CD4-positive, alpha-beta T cell treated with Interleukin-12 subunit alpha and Interleukin-12 subunit beta, for 1 hour (primary cell): ENCODE data around the gene CDC14A.
"Not testable (repeated sequence)": the region's sequence is repeated elsewhere in the genome, so short reads cannot be mapped to it uniquely, and the experiment has no call there.

ENCODE experiments used
- DNase-seq: peaks from one replicate; pipeline ENCODE4 v3.0.0-alpha.2; 2020

CDC14A gene

DNA sequence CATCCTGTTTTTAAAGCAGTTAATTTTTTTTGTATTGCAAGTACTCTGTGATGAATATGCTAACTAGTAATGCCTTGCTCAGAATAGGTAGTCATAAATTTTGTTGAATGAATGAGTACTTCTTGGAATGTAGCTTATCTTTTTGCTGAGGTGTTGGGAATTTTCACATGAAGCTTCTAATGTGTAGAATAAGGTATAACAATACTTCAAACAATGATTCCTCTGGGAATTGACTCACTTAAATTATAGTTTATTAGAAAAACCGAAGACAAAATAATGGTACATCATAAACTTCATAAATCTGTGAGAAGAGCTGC is 13.9 kb downstream of the CDC14A start:
- DNase-seq: no peak

- DNase-seq: not testable (repeated sequence)
These were observed 17.0 kb downstream of the CDC14A start for GRCh38 chr1:100369339-100369738.

- DNase-seq: not testable (repeated sequence)
These were observed 21.6 kb downstream of the CDC14A start for GRCh38 chr1:100373953-100374352.

DNA sequence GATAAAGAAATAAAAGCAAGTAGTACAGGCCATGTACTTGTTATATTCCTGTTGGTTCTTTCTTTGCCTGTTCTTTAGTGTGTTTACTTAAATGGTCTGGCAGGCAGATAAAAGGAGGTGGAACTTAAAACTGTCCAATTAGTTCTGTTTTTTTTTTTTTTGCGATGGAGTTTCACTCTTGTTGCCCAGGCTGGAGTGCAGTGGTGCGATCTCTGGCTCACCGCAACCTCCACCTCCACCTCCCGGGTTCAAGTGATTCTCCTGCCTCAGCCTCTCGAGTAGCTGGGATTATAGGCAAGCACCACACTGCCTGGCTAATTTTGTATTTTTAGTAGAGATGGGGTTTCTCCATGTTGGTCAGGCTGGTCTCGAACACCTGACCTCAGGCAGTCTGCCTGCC is 24.6 kb downstream of the CDC14A start:
- DNase-seq: not testable (repeated sequence)

- no peak for DNase-seq
These were observed 25.5 kb downstream of the CDC14A start for GRCh38 chr1:100377590-100378361.

GRCh38 chr1:100378956-100379355 is 26.6 kb downstream of the CDC14A start:
- DNase-seq: no peak

DNA sequence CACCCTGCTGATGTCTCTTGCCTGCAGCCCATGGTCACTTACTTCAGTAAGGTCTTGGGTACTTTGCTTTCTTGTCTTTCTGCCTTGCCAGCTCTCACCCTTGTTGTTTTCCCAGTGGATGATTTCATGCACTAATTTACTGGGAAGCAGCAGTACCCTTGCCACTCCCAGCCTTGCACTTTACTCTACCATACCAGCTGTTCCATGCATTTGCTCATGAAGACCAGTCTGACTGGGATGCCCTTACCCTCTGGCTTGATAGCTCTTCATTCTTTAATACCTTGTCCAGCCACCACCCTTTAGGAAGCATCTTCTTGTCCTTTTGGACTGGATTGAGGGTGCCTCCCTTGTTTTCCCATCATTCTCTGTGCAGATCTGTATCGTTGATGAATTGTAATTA is 28.3 kb downstream of the CDC14A start:
- no peak for DNase-seq

- DNase-seq: no peak
These were observed 30.4 kb downstream of the CDC14A start for GRCh38 chr1:100382657-100383056.

GRCh38 chr1:100383743-100384405 is 31.6 kb downstream of the CDC14A start:
- no peak for DNase-seq

DNA sequence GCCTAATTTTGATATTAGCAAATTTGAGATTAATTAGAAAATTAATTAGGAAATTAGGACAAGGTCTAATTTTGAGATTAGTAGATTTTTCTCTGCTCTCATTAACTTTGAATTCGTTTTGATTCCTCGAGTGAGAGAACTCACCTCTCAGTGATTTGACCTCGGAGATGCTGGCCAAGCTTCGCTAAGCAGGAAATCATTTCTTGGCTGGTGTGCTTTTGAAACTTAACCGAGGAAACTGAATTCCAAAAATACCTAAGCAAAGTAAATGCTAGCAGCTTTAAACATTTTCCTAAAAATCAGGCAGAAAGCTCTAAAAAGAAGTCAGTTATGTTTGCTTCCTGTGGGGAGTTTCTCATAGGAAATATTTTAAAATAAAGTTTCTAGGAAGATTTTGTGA is 34.9 kb downstream of the CDC14A start:
- DNase-seq: no peak

DNA sequence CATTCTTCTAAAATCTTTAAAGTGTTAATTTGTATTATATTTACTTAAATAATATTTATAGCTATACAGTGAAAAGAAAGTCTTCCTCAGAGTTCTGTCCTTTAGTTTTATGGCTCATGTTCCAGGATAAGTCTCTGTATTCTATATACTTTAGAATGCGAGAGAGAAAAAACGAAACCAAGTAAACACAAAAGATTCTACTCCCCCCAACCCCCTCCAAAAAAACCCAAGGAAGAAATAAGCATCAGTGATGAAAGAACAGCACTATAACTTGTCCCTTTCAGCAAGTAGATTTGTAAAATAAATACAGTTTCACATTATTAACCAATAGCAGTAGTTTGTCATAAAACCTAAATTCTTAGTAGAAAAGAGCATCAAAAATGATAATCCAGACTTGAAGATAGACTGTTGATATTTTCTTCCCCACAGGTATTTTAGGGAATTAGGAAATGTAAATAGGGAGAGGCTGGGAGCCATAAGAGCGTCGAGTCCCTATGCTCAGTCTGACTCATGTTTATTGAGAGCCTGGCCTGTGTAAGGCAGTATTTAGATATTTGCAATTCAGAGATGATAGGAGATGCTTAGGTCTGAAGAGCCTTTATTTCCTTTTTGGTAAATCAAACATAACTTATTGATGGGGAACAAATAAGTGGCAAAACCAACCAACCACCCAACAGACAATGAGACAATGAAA is 35.5 kb downstream of the CDC14A start:
- DNase-seq: peak; percentile 41

DNA sequence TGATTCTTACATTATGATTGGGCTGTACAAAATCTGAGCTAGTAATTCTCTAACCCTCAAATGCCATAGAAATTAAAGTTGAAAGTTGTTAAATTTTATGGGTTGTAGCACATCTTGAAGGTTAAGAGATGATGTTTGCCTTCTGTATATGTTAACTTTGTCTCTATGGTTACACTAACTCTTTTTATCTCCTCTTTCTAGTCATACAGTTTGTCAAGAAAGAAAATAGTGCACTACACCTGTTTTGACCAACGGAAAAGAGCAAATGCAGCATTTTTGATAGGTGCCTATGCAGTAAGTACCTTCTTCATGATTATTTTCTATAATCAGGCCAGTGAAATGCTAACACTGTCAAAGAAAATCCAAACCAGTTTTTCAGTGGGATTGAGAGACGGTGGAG is 38.2 kb downstream of the CDC14A start:
- DNase-seq: peak; percentile 47

DNA sequence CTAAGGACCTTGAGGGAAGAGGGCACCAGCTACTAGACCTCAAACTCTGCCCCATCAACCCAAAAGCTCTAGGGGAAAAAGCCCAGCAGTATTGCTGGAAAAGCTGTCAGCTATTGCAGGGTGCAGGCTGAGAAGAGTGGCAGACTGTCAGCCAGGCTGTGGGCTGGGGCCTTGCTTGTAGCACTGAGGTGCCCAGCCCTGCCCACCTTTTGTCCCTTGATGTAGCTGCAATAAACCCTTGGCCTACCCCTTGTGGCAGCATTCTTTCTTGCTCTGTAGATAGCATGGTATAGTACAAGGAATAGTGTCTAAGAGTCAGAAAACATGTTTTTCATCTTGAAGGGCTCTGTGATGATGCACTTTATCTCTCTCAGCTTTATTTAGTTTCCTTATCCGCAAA is 39.4 kb downstream of the CDC14A start:
- DNase-seq: peak; percentile 58

GRCh38 chr1:100392756-100393155 is 40.5 kb downstream of the CDC14A start:
- DNase-seq: no peak

- DNase-seq: peak; percentile 42
These were observed 42.0 kb downstream of the CDC14A start for GRCh38 chr1:100394285-100394684.

DNA sequence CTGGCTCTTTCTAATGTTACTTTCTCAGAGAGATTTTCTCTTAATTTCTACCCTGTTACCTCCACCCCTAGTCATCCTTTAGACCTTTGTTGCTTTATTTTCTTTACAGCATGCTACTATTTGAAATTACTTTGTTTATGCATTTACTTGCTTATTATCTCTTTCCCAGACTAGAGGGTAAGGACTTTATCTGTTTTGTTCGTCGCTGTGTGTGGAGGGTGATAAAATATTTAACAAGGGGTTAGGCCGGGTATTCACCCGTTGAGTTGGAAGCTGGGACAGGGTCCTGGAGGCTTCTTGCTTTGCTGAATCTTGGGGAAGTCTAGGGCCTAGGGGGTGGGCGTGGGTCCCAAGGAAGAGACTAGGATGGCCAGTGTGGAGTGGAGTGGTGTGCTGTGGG is 43.6 kb downstream of the CDC14A start:
- DNase-seq: no peak

DNA sequence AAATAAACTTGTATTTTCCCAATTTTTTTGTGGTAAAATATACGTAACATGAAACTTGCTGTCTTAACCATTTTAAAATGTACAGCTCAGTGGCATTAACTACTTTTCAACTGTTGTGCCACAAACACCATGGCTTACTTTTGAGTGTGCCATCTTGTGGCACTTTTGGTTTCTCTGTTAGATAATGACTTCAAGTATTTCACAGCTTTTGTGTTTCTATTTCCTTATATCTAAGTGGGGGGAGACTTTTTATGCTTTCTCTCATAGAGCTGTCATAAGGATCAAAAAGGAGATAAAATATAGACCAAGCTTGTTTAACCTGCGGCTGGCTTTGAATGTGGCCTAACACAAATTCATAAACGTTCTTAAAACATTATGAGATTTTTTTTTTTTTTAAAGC is 44.3 kb downstream of the CDC14A start:
- peak; percentile 67 for DNase-seq

- DNase-seq: peak; percentile 40
These were observed 45.4 kb downstream of the CDC14A start for GRCh38 chr1:100397681-100398080.

- DNase-seq: no peak
These were observed 46.3 kb downstream of the CDC14A start for GRCh38 chr1:100398648-100399047.

DNA sequence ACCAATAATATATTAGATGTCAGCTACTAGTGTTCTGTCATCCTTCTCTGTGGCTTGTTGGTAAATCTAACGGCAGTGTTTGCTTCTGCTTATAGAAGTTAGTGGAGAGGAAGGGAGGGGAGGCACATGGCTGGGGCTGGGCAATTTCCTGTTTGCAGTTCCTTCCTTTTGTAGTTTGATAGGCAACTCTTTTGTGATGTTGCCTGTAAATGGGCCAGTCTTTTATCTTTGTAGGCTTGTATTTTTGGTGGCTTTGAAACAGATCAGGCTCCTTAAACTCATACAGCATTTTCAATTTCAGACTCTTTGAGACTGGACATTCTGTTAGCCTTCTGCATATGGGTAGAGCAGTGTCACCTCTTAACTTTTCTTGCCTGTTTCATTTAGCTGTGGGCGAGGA is 48.1 kb downstream of the CDC14A start:
- peak; percentile 87 for DNase-seq

DNA sequence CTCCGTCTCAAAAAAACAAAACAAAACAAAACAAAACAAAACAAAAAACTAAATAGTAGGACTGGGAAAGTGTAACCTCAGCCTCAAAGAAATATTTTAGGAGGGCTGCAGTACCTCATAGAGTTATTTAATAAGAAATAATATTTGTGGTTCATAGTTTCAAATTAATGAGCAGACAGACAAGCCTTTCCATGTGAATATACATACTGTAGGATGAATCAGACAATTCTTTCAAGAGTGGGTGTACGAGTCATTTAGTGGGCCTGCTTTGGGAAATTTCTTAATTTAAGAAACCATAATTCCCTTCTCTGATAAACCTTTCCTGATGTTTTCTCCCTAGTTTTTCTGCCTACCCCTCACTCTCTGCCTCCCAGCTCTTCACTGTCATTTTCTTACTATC is 52.5 kb downstream of the CDC14A start:
- DNase-seq: no peak

- DNase-seq: peak; percentile 41
These were observed 53.6 kb downstream of the CDC14A start for GRCh38 chr1:100405902-100406301.

- DNase-seq: not testable (repeated sequence)
These were observed 55.1 kb downstream of the CDC14A start for GRCh38 chr1:100407390-100407789.

DNA sequence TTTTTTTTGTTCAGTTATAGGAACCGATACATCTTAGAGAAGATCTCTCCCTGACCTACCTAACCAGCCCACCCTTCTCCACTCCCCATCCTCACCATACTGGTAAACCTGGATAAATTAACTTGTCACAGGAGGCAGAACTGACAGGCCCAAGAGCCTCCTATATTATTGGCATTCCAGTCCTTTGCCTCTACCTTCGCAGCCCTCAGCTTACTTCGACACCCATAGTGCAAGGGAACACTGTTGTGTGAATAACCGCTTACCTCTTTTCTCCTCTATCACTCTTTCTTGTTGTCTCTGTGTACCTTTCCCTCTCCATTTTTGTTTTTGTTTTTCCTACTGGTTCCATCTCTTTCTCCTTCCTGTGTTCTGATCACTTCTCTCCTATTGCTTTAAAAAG is 58.7 kb downstream of the CDC14A start:
- no peak for DNase-seq
